Measurements from ENCODE around the gene RNF208. TPM values are rescaled to one million over a fixed set of nuclear protein-coding genes. Genes with fewer than 3 reads are reported as not detected.

Gene RNF208
- polyA plus RNA-seq, 2 of the 4 experiments (the other 2 are of a cell fraction), result 0.06 to 1.7 TPM

DNA sequence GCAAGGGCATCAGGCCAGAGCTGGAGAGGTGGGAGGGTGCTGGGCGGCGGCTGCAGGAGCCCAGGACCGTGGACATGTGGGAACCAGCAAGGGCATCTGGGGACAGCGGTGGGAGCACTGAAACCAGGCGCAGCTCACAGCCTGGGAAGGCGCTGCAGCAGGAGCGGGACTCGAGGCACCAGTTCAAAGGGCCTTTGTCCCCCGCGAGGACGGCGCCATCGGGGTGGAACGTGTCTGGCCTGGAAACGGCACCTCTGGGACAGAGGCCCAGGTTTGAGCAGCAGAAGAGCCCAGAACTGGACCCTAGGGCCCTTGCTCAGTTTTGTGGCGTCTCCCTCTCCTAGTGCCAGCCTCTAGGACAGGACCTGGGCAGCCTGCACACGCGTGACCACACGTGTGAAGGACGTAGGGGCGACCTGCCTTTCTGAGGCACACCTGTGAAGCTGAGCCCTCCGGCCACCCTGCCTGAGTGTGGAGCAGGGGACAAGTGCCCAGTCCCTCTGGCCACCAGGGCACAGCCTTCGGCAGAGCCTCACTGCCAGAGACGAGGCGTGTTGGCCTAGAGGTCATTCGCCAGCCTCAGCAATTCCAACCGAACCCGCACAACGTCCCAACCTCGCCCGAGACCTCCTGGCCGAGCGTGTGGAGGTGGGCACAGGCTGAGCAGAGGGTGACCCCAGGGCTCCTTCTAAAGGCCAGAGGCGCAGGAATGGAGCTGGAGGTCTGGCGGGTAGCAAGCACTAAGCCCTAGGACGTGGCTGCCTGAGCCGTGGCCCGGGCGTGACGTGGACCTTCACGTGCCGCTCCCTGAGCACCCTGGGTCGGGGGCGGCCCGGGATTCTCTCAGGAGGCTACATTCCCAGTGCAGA is 48.0 kb downstream of the RNF208 start (continued):
- no peak for TF ChIP-seq CHD2 (IDR thresholded peaks at IDR 0.05; ENCODE audit: low read length, partially characterized antibody)
- TF ChIP-seq TP53 (CRISPR knock-in tag; IDR thresholded peaks at IDR 0.05), result no peak
- no peak for TF ChIP-seq NR3C1 (IDR thresholded peaks at IDR 0.05)
- TF ChIP-seq, protein P1, sequence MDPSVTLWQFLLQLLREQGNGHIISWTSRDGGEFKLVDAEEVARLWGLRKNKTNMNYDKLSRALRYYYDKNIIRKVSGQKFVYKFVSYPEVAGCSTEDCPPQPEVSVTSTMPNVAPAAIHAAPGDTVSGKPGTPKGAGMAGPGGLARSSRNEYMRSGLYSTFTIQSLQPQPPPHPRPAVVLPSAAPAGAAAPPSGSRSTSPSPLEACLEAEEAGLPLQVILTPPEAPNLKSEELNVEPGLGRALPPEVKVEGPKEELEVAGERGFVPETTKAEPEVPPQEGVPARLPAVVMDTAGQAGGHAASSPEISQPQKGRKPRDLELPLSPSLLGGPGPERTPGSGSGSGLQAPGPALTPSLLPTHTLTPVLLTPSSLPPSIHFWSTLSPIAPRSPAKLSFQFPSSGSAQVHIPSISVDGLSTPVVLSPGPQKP (IDR thresholded peaks at IDR 0.05; ENCODE audit: low read depth, low read length), result no peak

DNA sequence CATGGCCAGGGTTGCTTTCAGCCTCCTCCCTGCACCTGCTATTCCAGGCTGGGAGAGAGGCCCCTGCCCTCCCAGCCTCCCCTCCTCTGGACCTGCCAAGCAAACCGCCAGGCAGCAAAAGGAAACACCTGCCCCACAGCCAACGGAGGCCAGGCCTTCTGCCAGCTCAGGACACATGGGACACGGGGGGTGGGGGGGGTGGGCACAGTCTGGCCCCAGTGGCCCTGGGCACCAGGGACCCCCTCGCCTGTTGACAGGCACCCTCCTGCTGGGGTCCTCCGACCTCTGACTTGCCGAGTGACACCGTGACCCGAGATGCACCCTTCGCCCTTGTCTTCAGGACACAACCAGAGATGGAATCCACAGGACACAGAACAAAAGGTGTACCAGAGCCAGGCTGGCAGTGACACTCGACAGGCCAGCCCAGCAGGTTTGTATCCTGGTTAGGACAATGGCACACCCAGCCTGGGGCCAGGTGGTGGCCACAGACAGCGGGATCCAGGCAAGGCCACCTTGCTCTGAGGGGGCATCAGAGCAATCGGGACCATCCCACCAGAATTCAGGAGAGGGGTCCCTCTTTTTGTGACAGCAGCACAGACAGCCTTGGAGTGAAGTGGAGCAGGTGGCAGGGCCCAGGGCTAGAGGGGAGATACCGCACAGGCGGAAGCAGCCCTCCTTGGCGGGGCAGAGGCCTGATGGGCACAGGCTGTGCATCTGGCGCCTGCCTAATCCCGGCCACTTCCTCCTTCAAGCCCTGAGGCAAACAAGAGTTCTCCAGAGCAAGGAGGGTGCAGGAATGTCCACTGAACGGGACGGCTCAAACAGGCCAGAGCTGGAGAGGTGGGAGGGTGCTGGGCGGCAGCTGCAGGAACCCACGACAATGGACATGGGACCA is 48.9 kb downstream of the RNF208 start:
- POLR2A ChIA-PET, result interaction anchor here (1.3 kb wide), 1 partner anchor 15 kb away, joined by 3 read pairs; the partner anchor contains the start of genes ANAPC2 and SSNA1
- DNase-seq (ENCODE audit: low read depth in 1 of 2, low spot score in 1 of 2) (no peak), FAIRE-seq (no peak), ATAC-seq (no peak)
- peaks cover 13% of the 10 kb centered on the region for H3K4me1 ChIP-seq
- H3K9me3 ChIP-seq, result no peaks in the 10 kb centered on the region
- CTCF ChIA-PET, result interaction anchor here (1.0 to 16.5 kb wide), 5 partner anchors 17 to 64 kb away, joined by 3 to 156 read pairs (median 11); partner anchors contain the start of genes ANAPC2, RNF224 and SSNA1
- H3K4me3 ChIP-seq, result no peak overlapping the region
- H3K27ac ChIP-seq, result no peak overlapping the region
- TF ChIP-seq CHD4 (IDR thresholded peaks at IDR 0.05; ENCODE audit: borderline replicate concordance) (no peak), NR3C1 (IDR thresholded peaks at IDR 0.05) (no peak), RAD21 (conservative IDR thresholded peaks at IDR 0.05 in 1 of 2, IDR thresholded peaks at IDR 0.05 in 1 of 2) (no peak), HDAC2 (IDR thresholded peaks at IDR 0.05) (no peak), JUNB (IDR thresholded peaks at IDR 0.05) (no peak), ZC3H11A (IDR thresholded peaks at IDR 0.05) (no peak), KDM1A (IDR thresholded peaks at IDR 0.05; ENCODE audit: low read depth) (no peak), RFX5 (IDR thresholded peaks at IDR 0.05) (no peak)
- TF ChIP-seq, protein P2, sequence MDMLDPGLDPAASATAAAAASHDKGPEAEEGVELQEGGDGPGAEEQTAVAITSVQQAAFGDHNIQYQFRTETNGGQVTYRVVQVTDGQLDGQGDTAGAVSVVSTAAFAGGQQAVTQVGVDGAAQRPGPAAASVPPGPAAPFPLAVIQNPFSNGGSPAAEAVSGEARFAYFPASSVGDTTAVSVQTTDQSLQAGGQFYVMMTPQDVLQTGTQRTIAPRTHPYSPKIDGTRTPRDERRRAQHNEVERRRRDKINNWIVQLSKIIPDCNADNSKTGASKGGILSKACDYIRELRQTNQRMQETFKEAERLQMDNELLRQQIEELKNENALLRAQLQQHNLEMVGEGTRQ (IDR thresholded peaks at IDR 0.05), result no peak
- WGBS (ENCODE audit: missing lambda C conversion rate), result 80% methylated on average over 18 of the region's 21 CpGs
- no peak overlapping the region for H3K4me2 ChIP-seq

DNA sequence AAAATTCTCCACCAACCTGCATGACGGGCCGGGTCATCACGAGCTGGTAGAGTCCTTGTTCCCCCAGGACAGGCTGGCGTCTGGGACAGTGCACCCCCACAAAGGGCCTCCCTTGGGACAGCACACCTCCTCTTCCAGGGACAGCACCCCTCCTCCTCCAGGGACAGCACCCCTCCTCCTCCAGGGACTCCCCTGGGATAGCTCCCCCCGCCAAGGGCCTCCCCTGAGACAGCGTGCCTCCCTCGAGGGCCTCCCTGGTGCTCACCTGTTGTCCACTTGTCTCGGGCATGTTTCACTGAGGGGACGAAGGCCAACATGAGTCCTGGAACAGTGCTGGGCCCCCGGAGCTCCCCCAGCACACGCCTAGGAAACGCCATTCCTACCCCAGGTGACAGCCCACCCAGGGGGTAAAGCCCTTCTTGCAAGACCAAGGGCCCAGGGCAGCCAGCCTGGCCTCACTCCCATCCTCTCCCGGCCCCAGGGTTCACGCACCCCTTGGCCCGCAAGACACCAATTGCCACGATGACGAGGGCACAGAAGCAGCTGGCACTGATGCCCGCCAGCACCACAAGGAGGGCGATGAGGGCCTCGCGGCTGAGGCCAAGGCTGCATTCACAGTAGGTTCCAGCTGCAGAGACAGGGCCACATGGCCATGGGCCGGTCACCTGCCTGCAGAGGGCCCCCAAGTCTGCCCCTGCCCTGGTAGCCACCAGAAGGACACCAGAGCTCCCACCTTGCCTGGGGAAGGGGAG is 50.7 kb downstream of the RNF208 start:
- TF ChIP-seq MAFK (IDR thresholded peaks at IDR 0.05; ENCODE audit: partially characterized antibody), result no peak
- no peak for TF ChIP-seq ZC3H11A (IDR thresholded peaks at IDR 0.05)
- TF ChIP-seq PHF8 (IDR thresholded peaks at IDR 0.05; ENCODE audit: borderline replicate concordance, low read depth), result no peak
- TF ChIP-seq EP300 (IDR thresholded peaks at IDR 0.05), result no peak
- no peak for TF ChIP-seq MYC (IDR thresholded peaks at IDR 0.05; ENCODE audit: borderline replicate concordance, low read length)
- TF ChIP-seq CBX8 (IDR thresholded peaks at IDR 0.05), result no peak
- no peak for TF ChIP-seq HOXB5 (CRISPR knock-in tag; IDR thresholded peaks at IDR 0.05)
- no peak for TF ChIP-seq KDM1A (IDR thresholded peaks at IDR 0.05; ENCODE audit: low read depth)
- TF ChIP-seq FOXS1 (CRISPR knock-in tag; IDR thresholded peaks at IDR 0.05), result no peak
- TF ChIP-seq, protein P2 (IDR thresholded peaks at IDR 0.05), result no peak
- TF ChIP-seq HDAC2 (IDR thresholded peaks at IDR 0.05), result no peak
- TF ChIP-seq ZSCAN20 (CRISPR knock-in tag; IDR thresholded peaks at IDR 0.05), result no peak
- 84% methylated on average over 21 of the region's 22 CpGs for WGBS (ENCODE audit: missing lambda C conversion rate)
- no peak overlapping the region for H3K27ac ChIP-seq
- no peak overlapping the region for H3K4me3 ChIP-seq
- peaks cover 27% of the 10 kb centered on the region for H3K4me1 ChIP-seq
- FAIRE-seq (no peak), DNase-seq (ENCODE audit: low read depth in 1 of 2, low spot score in 1 of 2) (no peak), ATAC-seq (no peak)
- ChIA-PET CTCF (interaction anchor here (0.9 to 16.5 kb wide), 9 partner anchors 8 to 142 kb away, joined by 3 to 156 read pairs (median 6); partner anchors contain the start of genes ANAPC2, RNF224 and SSNA1), POLR2A (interaction anchor here (1.3 kb wide), 1 partner anchor 17 kb away, joined by 3 read pairs; the partner anchor contains the start of genes ANAPC2 and SSNA1)
- no peaks in the 10 kb centered on the region for H3K9me3 ChIP-seq
- H3K4me2 ChIP-seq, result no peak overlapping the region
